Omental fat pad (tissue), 4 donors: Measurements from ENCODE around the gene LGI4. TPM values are rescaled to one million over a fixed set of nuclear protein-coding genes. Genes with fewer than 3 reads are reported as not detected.
A peak's percentile ranks its signal among the peaks of the same experiment; 100 is the strongest.

Experiments used
- ATAC-seq: fragments of 150-250 bp; one replicate; pipeline ENCODE4 v1.9.1; 2016; ENCODE audit warnings: mild to moderate bottlenecking, moderate library complexity; ENCODE audit not compliant: low FRiP score
- DNase-seq: peaks from one replicate; pipeline ENCODE4 v3.0.0-alpha.2; 2019; ENCODE audit warnings: low spot score
- total RNA-seq, 4 donors: library from RNA; depleted of rRNA; stranded (reverse); fragments of >200 nt; gene quantifications; one replicate each; pipeline ENCODE4 v1.1.0, GENCODE V29; 2016
- TF ChIP-seq, protein P1 (sequence below), 3 donors: fragments of 450-650 bp; IDR thresholded peaks; one replicate each; pipeline ENCODE4 v1.5.1; 2016 to 2017; ENCODE audit warnings: antibody characterized with exemption in 3 of 3, mild to moderate bottlenecking in 3 of 3, moderate library complexity in 2 of 3

LGI4 gene
- total RNA-seq, 4 donors from 2014 or later: 6.2 to 31.1 (median 8.3) TPM

DNA sequence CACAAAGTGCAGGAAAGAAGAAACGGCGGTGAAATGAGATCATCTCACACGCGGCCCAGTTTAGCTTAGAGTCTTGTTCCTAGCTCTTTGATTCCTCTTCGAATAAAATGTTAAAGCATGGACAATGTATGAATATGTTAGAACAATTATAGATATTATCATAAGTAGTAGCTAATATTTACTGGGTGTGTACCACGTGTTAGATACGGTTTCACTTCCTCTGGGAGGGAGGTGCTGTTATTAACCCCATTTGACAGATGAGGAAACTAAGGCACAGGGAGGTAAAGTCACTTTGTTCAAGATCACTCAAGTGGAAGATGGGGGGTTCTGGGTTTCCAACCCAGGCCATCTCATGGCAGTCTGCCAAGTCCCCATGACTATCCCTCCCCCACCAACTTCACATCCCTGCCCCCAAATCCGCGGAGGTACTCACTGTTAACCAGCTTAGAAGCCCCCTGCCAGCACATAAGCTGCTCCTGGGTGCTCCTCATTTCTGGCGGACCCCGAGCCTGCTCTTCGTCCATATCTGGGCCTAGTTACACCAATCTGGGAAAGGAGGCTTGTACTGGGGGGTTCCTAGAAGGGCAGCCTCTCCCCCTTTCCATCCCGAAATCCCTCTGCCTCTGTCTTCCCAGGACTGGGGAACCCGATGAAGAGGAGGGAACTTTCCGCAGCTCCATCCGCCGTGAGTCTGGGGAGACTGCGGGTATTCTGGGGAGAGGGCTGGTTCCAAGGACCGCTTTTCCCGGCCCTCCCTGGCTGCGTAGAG is 7.2 kb upstream of the LGI4 start:
- no peak for DNase-seq
- TF ChIP-seq, protein P1, sequence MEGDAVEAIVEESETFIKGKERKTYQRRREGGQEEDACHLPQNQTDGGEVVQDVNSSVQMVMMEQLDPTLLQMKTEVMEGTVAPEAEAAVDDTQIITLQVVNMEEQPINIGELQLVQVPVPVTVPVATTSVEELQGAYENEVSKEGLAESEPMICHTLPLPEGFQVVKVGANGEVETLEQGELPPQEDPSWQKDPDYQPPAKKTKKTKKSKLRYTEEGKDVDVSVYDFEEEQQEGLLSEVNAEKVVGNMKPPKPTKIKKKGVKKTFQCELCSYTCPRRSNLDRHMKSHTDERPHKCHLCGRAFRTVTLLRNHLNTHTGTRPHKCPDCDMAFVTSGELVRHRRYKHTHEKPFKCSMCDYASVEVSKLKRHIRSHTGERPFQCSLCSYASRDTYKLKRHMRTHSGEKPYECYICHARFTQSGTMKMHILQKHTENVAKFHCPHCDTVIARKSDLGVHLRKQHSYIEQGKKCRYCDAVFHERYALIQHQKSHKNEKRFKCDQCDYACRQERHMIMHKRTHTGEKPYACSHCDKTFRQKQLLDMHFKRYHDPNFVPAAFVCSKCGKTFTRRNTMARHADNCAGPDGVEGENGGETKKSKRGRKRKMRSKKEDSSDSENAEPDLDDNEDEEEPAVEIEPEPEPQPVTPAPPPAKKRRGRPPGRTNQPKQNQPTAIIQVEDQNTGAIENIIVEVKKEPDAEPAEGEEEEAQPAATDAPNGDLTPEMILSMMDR (IDR thresholded peaks at IDR 0.05): no peak
- no peak for ATAC-seq

DNA sequence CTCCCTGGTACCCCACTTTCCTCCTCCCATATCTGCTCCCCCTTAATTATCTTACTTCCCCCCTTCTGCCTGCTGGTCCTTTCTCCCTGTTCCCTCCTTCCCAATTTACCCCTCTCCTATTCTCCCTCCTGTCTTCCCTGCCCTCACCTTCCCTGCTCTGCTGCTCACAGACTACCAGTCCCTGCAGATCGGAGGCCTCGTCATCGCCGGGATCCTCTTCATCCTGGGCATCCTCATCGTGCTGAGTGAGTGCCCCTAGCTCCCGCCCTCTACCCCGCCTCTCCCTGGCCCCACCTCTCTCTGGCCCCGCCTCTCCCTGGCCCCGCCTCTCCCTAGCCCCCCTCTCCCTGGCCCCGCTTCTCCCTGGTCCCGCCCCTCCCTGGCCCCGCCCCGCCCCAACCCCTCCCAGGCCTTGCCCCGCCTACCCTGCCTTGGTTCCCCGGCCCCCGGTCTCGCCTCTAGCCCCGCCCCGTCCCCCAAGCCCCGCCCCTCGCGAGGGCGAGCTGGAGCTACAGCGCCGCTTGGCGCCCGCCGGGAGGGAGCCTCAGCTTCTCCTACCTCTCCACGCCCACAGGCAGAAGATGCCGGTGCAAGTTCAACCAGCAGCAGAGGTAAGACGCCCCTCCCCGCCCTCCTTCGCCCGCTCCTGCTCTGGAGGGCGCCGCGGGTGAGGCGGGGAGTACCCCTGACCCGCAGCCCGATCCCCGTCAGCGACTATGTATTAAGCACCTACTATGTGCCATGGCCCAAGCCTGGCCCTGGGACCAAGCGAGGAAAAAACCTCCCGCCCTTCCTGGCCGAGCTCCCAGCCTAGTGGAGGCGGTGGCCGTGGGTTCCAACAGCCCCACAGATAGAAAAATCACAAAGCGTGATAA is 6.3 kb upstream of the LGI4 start:
- DNase-seq: peak; percentile 89
- TF ChIP-seq, protein P1 (IDR thresholded peaks at IDR 0.05): no peak
- peak; percentile 70 for ATAC-seq

DNA sequence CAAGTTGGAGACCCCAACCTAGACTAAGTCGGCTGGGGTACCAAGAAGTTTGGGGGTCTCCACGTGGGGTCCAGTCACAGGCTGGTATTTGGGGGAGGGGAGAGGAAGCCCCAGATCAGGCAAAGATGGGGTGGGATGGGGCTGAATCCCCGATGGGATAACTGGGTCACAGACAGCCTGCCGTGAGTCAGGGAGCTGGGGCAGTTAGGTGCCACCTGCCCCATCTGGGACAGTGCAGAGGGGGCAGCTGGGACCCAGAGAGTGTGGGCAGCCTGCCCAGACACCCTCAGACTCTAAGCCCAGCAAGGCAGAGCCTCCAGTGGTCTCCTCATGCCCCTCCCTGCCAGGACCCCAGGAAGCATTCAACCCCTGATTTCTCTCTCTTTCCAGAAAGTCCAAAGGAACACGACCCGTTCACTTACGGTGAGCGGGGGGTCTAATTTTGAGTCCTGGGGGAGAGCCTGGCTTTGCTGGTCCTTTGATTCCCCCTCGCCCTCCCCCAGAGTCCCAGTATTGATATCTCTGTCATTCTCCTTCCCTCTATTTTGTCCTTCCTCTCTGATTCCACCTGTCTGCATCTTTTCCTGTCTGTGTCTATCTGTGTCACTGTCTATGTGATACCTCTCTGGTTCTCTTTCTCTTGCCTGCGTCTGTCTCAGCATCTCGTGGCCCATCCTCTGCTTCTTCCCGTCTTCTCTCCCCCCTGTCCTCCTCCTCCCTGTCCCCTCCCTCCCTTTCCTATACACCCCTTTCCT is 5.5 kb upstream of the LGI4 start:
- ATAC-seq (no peak), DNase-seq (no peak)
- TF ChIP-seq, protein P1 (IDR thresholded peaks at IDR 0.05): no peak

DNA sequence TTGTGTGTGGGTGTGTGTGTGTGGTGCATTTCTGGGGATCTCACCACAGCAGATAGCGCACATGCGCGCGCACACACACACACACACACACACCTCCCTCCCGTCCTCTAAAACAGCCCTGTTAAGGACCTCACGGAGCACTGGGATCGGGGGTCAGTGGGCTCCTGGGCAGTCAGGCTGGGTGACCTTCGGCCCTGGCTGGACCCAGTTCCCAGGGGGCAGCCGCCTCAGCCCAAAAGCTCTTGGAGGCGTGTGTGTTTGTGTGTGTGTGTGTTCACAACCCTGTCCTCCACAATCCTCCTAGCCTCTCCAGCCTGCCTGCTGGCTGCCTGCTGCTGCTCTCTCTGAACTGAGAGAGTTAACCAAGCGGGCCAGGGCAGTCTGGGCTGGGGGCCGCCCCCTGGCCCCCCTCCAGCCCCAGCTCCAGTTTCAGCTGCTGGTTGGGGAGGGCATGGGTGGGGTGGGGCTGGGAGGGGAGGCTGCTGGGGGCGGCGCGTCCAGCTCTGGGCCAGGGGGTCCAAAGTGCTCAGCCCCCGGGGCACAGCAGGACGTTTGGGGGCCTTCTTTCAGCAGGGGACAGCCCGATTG is 3.5 kb upstream of the LGI4 start, which contains the start of gene FXYD1:
Gene FXYD1, plus strand, starts transcription at position 520 of the 588 bp plus-strand sequence. CDS start 1,256 bp downstream, outside the sequence.
- TF ChIP-seq, protein P1 (IDR thresholded peaks at IDR 0.05): no peak
- DNase-seq: no peak
- peak; percentile 15 for ATAC-seq

DNA sequence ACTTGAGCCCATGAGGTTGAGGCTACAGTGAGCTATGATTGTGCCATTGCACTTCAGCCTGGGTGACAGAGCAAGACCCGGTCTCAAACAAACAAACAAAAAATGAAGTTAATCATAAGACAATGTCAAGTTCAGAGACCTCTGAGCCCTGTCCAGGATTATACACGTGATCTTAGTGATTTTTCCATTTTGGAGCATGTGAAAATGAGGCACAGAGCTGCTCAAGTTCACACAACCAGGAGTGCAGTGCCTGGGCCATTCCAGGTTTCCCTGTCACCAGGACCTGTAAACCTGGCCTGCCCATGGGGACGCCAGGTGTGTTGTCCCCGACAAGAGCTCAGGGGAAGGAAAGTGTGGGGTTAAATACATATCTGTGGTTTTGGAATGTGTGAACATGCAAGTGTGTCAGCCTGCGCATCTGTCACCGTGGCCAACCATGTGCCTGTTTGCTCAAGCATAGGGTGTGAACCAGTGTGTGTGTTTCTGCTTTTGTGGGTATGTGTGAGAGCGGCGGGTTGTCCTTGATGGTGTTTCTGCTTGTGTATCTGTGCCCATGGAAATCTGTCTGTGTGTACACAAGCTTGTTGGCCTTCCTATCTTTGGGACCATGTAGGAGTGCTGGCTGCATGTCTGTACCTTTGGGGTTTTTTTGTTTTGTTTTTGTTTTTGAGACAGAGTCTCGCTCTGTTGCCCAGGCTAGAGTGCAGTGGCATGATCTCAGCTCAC is 2.3 kb upstream of the LGI4 start:
- no peak for ATAC-seq
- TF ChIP-seq, protein P1 (IDR thresholded peaks at IDR 0.05): no peak
- no peak for DNase-seq

DNA sequence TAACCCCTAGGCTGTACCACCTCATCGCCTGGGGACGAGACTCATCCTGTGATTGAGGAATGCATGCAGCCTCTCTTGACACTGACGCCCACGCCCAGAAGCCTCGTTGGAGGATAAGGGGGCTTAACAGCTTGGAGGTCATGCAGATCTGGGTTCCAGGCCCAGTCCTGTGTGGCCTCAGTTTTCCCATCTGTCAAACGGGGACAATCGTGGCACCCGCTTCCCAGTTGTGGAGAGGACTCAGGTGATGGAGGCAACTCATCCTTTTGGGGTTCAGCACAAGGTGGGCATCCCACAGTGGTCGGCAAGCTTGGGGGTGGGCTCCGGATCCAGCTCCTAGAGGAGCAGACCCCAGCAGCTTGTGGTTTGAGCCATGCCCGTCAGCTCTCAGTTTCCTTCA is 1.4 kb upstream of the LGI4 start:
- DNase-seq (no peak), ATAC-seq (no peak)
- TF ChIP-seq, protein P1 (IDR thresholded peaks at IDR 0.05): no peak
